ENCODE data around the gene PPP1R1B.

PPP1R1B gene

GRCh38 chr17:39653662-39654331 is 27.0 kb downstream of the PPP1R1B start:
- peak; percentile 80 for DNase-seq (ENCODE audit: low spot score)

GRCh38 chr17:39655105-39655504 is 28.4 kb downstream of the PPP1R1B start:
- DNase-seq (ENCODE audit: low spot score), result no peak

- DNase-seq (ENCODE audit: low spot score), result no peak
These were observed 31.6 kb downstream of the PPP1R1B start for GRCh38 chr17:39658346-39658745.

- no peak for DNase-seq (ENCODE audit: low spot score)
These were observed 32.0 kb downstream of the PPP1R1B start for GRCh38 chr17:39658760-39659159.

GRCh38 chr17:39659279-39660010 is 32.7 kb downstream of the PPP1R1B start:
- no peak for DNase-seq (ENCODE audit: low spot score)

GRCh38 chr17:39660011-39660360 is 33.2 kb downstream of the PPP1R1B start:
- no peak for DNase-seq (ENCODE audit: low spot score)

- DNase-seq (ENCODE audit: low spot score), result no peak
These were observed 33.9 kb downstream of the PPP1R1B start for GRCh38 chr17:39660397-39661385.

GRCh38 chr17:39661744-39662541 is 35.2 kb downstream of the PPP1R1B start:
- DNase-seq (ENCODE audit: low spot score), result no peak

GRCh38 chr17:39662551-39663339 is 36.0 kb downstream of the PPP1R1B start:
- no peak for DNase-seq (ENCODE audit: low spot score)

- DNase-seq (ENCODE audit: low spot score), result no peak
These were observed 36.6 kb downstream of the PPP1R1B start for GRCh38 chr17:39663340-39663687.

- no peak for DNase-seq (ENCODE audit: low spot score)
These were observed 37.2 kb downstream of the PPP1R1B start for GRCh38 chr17:39663688-39664580.

- DNase-seq (ENCODE audit: low spot score), result no peak
These were observed 38.1 kb downstream of the PPP1R1B start, which contains the start of gene TCAP for GRCh38 chr17:39664581-39665561. TCAP (plus strand) TSS chr17:39665349; CDS start chr17:39665360, 11 bp downstream.

GRCh38 chr17:39665642-39666224 is 39.0 kb downstream of the PPP1R1B start:
- no peak for DNase-seq (ENCODE audit: low spot score)

GRCh38 chr17:39666231-39666600 is 39.5 kb downstream of the PPP1R1B start:
- no peak for DNase-seq (ENCODE audit: low spot score)

- no peak for DNase-seq (ENCODE audit: low spot score)
These were observed 40.0 kb downstream of the PPP1R1B start for GRCh38 chr17:39666601-39667261.

GRCh38 chr17:39667262-39667944 is 40.7 kb downstream of the PPP1R1B start:
- DNase-seq (ENCODE audit: low spot score), result no peak

All from hematopoietic multipotent progenitor cell treated with erythropoietin and hydrocortisone succinate and interleukin-3 and kit ligand, for 15 days (in vitro differentiated cells).